Renal pelvis (tissue), 4 donors: ENCODE data around the gene TYMP. TPM values are rescaled to one million over a fixed set of nuclear protein-coding genes. Genes with fewer than 3 reads are reported as not detected.

Source experiments
- DNase-seq: peaks from one replicate; pipeline ENCODE4 v3.0.0-alpha.2; 2013
- polyA plus RNA-seq, 3 donors: library from polyadenylated mRNA; unstranded; fragments of 120-200 nt; gene quantifications; one replicate each; pipeline ENCODE4 v1.2.1, GENCODE V29; 2013; ENCODE audit not compliant: insufficient read length in 3 of 3

The TYMP gene
- polyA plus RNA-seq, 3 donors, result 1.4 to 2.2 (median 2.0) TPM

DNA sequence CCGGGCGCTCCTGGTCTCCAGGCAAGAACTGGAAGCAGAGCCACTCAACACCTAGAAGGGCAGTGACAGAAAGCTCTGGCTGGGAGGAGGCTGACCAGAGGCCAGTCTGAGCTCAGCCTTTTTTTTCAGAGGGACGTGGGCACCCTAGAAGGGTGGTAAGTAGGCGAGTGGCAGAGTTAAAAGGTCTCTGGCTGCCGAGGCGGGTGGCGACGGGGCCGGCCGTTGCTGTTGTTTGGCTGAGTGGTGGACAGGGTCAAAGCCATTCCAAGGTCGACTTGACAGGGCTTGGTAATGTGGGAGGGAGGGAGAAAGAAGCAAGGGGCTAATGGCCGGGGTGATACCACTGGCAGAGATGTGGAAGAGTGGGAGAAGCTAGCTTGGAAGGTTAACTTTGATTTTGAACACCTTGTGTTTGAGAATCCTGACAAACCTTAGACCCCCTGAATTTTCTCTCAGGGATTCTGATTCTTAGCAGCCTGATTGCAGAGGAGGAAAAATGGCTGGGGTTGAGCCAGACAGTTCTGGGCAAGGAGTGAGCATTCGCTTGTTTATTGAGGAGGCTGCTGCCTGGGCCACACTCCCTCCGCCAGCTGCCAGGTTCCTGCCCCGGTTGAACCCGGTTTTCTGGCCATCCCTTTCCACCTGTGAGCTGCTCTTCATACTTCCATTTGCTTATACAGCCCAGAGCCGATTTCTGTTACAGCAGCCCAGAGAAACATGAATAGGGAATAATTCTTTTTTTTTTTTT lies 33.8 kb upstream of the TYMP start:
- DNase-seq, result no peak

DNA sequence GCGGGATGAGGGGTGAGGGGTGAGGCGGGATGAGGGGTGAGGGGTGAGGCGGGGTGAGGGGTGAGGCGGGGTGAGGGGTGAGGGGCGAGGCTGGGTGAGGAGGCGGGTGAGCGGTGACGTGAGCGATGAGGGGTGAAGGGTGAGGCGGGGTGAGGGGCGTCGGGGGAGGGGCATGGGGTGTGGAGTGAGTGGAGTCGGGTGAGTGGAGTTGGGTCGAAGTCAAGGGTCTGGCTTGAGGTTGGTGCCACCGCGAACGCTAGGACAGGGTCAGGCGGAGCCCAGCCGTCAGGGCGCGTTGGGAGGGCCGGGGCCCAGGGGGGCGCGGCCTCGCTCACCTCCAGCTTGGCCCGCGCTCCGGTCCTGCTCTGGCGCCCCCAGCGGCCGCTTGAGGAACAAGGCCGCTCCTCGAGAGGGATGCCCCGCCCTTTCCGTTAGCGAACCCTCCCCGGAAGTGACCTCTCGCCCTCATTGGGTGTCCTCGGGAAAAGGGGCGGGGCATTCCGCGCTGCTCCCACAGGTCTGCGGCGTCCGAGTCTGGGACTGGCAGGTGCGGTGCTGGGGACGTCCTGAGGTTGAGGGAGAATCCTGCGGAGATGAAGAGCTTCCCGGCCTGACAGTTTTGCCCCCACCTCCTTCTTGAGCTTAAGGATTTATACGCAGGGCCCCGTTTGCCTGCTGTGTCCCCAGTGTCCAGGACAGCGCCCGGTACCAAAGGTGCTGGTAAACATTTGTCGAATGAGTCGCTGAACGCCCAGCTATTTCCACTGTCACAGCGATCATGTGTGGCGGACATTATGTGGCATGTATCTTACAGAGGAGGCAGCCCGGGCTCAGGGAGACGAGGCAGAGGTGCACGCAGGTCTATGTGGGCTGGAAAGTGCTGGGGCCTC lies 33.0 kb upstream of the TYMP start, which contains the start of gene SYCE3:
Gene SYCE3 (minus strand): TSS at position 397 of the 890 bp plus-strand sequence. CDS start 6,514 bp downstream, outside the sequence.
- DNase-seq, result peak; percentile 93

DNA sequence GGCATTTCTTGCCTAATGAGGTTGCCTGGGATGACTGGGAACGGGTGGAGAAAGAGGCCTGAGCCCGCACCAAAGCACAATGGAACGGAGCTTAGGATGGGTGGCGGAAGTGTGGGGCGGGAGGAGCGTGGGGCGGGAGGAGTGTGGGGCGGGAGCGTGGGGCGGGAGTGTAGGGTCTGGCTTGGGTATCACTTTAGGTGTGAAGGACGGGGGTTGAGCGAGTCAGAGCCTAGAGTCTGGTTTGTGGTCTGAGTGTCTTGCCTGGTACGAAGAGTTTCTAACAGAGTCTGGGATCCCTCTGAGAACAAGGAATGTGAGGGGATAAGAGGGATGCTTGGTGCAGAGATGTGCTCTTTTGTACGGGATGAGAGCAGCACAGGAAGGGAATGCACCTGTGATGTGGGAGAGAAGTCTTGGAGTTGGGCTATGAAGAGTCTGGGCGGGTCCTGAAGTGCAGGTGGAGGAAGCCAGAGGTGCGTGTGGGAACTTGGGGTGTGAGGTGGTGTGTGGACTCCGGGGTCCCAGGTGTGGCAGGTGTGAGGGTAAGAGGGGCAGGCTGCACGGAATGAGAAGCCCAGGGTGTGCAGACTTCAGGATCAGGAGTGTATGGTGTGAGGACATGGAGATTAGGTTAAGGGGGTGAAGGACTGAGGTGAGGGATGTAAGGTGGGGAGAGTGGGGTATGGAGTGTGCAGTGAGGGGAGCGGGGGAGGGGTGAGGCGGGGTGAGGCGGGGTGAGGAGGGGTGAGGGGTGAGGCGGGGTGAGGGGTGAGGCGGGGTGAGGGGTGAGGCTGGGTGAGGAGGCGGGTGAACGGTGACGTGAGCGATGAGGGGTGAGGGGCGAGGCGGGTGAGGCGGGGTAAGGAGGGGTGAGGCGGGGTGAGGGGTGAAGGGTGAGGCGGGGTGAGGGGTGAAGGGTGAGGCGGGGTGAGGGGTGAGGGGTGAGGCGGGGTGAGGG lies 31.9 kb upstream of the TYMP start:
- DNase-seq, result no peak

GRCh38 chr22:50560034-50560433 lies 30.2 kb upstream of the TYMP start:
- no peak for DNase-seq

GRCh38 chr22:50556703-50557102 lies 26.9 kb upstream of the TYMP start:
- DNase-seq, result no peak

GRCh38 chr22:50553310-50553709 lies 23.5 kb upstream of the TYMP start:
- no peak for DNase-seq

- no peak for DNase-seq
These were observed 21.4 kb upstream of the TYMP start for GRCh38 chr22:50551160-50551752.

- DNase-seq, result no peak
These were observed 20.6 kb upstream of the TYMP start for GRCh38 chr22:50550395-50550794.

DNA sequence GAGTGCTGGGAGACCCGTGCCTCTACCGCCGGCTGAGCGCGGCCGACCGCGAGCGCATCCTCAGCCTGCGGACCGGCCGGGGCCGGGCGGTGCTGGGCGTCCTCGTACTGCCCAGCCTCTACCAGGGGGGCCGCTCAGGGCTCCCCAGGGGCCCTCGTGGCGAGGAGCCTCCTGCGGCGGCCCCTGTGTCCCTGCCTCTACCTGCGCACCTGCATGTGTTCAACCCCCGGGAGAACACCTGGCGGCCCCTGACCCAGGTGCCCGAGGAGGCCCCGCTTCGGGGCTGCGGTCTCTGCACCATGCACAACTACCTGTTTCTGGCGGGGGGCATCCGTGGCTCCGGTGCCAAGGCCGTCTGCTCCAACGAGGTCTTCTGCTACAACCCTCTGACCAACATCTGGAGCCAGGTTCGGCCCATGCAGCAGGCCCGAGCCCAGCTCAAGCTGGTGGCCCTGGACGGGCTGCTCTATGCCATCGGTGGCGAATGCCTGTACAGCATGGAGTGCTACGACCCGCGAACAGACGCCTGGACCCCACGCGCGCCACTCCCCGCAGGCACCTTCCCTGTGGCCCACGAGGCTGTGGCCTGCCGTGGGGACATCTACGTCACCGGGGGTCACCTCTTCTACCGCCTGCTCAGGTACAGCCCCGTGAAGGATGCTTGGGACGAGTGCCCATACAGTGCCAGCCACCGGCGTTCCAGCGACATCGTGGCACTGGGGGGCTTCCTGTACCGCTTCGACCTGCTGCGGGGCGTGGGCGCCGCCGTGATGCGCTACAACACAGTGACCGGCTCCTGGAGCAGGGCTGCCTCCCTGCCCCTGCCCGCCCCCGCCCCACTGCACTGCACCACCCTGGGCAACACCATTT lies 19.3 kb upstream of the TYMP start:
- DNase-seq, result no peak

DNA sequence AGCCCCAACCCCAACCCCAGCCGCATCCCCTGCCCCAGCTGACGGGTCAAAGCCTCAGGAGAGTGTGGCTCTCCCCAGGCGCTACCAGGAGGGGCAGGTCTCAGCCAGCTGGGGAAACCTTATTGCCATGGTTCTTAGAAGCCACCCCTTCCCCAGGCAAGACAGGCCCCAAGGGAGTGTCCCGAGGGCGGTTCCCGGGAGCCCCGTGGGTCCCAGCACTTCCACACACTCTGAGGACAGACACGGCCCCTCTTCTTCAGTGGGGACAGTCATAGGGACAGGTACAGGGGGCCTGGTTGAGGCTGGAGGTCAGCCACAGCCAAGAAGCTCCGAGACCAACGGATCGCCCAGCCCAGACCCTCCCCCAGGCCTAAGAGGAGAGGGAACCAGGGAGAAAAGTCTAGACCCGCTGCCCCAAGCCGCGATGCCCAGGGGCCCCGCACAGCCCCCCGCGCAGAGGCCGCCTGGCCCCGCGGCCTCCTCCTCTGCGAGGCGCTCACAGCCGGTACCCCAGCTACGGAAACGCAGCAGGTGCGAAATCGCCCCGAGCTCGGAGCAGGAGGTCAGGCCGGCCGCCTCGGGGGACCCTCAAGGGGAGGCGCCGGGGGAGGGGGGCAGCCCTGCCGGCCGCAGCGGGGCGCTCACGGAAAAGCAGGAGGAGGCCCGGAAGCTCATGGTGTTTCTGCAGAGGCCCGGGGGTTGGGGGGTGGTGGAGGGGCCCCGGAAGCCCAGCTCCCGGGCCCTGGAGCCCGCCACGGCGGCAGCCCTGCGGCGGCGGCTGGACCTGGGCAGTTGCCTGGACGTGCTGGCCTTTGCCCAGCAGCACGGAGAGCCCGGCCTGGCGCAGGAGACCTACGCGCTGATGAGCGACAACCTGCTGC lies 18.5 kb upstream of the TYMP start:
- DNase-seq, result no peak

GRCh38 chr22:50547263-50547985 lies 17.6 kb upstream of the TYMP start:
- DNase-seq, result no peak

- no peak for DNase-seq
These were observed 16.8 kb upstream of the TYMP start for GRCh38 chr22:50546326-50547262.

DNA sequence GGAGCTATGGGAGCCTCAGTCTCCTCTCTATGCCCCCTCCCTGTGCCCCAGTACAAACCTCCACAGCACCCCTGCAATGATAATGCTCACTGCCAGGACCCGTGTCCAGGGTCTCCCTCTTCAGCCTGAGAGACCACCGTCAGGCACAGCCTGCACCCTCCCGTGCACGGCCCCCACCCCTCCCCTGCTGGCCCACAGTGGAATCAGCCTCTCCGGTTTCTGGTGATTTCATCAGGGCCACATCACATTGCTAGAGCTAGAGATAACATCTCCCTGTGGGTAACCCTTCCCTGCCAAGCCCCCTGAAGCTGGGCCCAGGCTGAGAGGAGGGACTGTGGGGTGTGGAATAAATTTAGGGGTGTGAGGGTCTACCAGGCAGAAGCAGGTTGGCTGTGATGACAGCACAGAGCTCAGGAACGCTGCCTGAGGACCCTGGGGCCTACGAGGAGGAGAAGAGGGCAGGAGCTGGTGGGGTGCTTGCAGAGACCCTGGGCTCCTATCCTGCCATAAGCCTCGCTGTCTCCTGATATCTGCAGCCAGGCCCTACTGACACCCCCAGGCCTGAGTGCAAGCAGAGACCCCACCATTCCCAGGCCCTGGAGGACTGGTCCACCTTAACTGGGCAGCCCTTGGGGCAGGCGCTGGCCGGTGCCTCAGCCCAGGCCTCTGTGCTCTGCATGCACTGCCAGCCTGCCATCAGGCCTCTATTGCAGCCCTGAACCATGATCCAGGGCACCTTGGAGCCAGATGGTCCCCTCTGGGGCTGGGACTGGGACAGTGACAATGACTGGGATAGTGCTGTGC lies 15.9 kb upstream of the TYMP start, which contains the start of gene KLHDC7B:
Gene KLHDC7B (plus strand): TSS at position 378 of the 804 bp plus-strand sequence. CDS start 345 bp downstream, at position 723.
- no peak for DNase-seq

- no peak for DNase-seq
These were observed 15.0 kb upstream of the TYMP start for GRCh38 chr22:50544746-50545253.

- no peak for DNase-seq
These were observed 14.4 kb upstream of the TYMP start for GRCh38 chr22:50544078-50544745.
